ENCODE results near the gene GLRX5.

GRCh38 chr14:95496111-95496681 lies 38.7 kb upstream of the GLRX5 start:
- no peak for TF ChIP-seq CTCF (IDR thresholded peaks at IDR 0.05; ENCODE audit: poor library complexity)
- no peak for TF ChIP-seq EZH2 (IDR thresholded peaks at IDR 0.05; ENCODE audit: borderline replicate concordance)

All from hepatocyte (in vitro differentiated cells).